K562 (cell line): ENCODE data around the gene BRPF1. TPM values are rescaled to one million over a fixed set of nuclear protein-coding genes. Genes with fewer than 3 reads are reported as not detected.
A peak's percentile ranks its signal among the peaks of the same experiment; 100 is the strongest.

ENCODE experiments used
- CREB1 ChIP-seq, 2 experiments: sonication (generic) in 1 of 2; formaldehyde crosslinking in 1 of 2; IDR thresholded peaks; 2 replicates each; pipeline versions ENCODE4 v1.6.1 to v1.8.0; 2012 to 2022; ENCODE audit warnings: inconsistent platforms in 1 of 2, mild to moderate bottlenecking in 1 of 2, missing genetic modification reagents in 1 of 2, moderate library complexity in 1 of 2
- FOSL1 ChIP-seq: fragments of 200-800 bp; sonication (Bioruptor generic); conservative IDR thresholded peaks from 2 replicates; pipeline ENCODE4 v1.6.1; 2016; ENCODE audit warnings: missing genetic modification characterization, missing compliant biosample characterization
- HMGXB4 ChIP-seq: sonication (generic); formaldehyde crosslinking; IDR thresholded peaks from 2 replicates; pipeline ENCODE4 v1.8.1; 2023; ENCODE audit warnings: mild to moderate bottlenecking, missing genetic modification reagents
- KAT2B ChIP-seq: IDR thresholded peaks from one replicate; pipeline ENCODE4 v1.6.1; 2012; ENCODE audit warnings: low read depth, mild to moderate bottlenecking, control low read depth, inconsistent platforms, low read length, moderate library complexity
- KAT7 ChIP-seq: sonication (generic); formaldehyde crosslinking; IDR thresholded peaks from 2 replicates; pipeline ENCODE4 v1.8.0; 2022; ENCODE audit warnings: missing genetic modification reagents, mild to moderate bottlenecking, borderline replicate concordance
- KDM4B ChIP-seq, 2 experiments: fragments of 450-650 bp in 1 of 2; sonication (generic) in 1 of 2; IDR thresholded peaks; 2 replicates each; pipeline ENCODE4 v1.6.1; 2016 to 2017; ENCODE audit warnings: borderline replicate concordance in 2 of 2, antibody characterized with exemption in 1 of 2, low read depth in 1 of 2, mild to moderate bottlenecking in 1 of 2
- MAFF ChIP-seq: IDR thresholded peaks from 2 replicates; pipeline ENCODE4 v1.6.1; 2012; ENCODE audit warnings: low read length, improper control_type of control experiment
- MCM5 ChIP-seq: fragments of 450-650 bp; IDR thresholded peaks from 2 replicates; pipeline ENCODE4 v1.6.1; 2016; ENCODE audit warnings: low read depth
- NR2C2 ChIP-seq, 2 experiments: fragments of 200-800 bp in 1 of 2; sonication (Bioruptor generic) in 1 of 2; sonication (generic) in 1 of 2; formaldehyde crosslinking in 1 of 2; IDR thresholded peaks; 2 replicates each; pipeline versions ENCODE4 v1.6.1 to v1.8.0; 2016 to 2022; ENCODE audit warnings: mild to moderate bottlenecking in 1 of 2, missing compliant biosample characterization in 1 of 2, missing genetic modification characterization in 1 of 2, missing genetic modification reagents in 1 of 2
- PKNOX1 ChIP-seq: fragments of 450-650 bp; IDR thresholded peaks from 2 replicates; pipeline ENCODE4 v1.6.1; 2016
- POLR3G ChIP-seq: IDR thresholded peaks from 2 replicates; pipeline ENCODE4 v1.6.1; 2011; ENCODE audit not compliant: insufficient read length, insufficient replicate concordance; ENCODE audit errors: extremely low read depth
- RBFOX2 ChIP-seq: fragments of 200-400 bp; formaldehyde crosslinking; IDR thresholded peaks from 2 replicates; pipeline ENCODE4 v1.6.1; 2017; ENCODE audit warnings: low read depth, mild to moderate bottlenecking, low read length, moderate library complexity
- RBM22 ChIP-seq: fragments of 200-400 bp; formaldehyde crosslinking; IDR thresholded peaks from 2 replicates; pipeline ENCODE4 v1.6.1; 2018; ENCODE audit warnings: low read length, low read depth; ENCODE audit not compliant: poor library complexity, severe bottlenecking
- THRB ChIP-seq: fragments of 450-650 bp; formaldehyde crosslinking; conservative IDR thresholded peaks from 2 replicates; pipeline ENCODE4 v1.4.0; 2022; ENCODE audit warnings: mild to moderate bottlenecking, missing genetic modification characterization
- ZNF695 ChIP-seq: fragments of 450-650 bp; formaldehyde crosslinking; IDR thresholded peaks from 2 replicates; pipeline ENCODE4 v1.4.0; 2020; ENCODE audit warnings: mild to moderate bottlenecking, moderate library complexity
- polyA plus RNA-seq, 8 experiments: library from polyadenylated mRNA; depleted of rRNA in 4 of 8; stranded (reverse) in 5 of 8; unstranded in 3 of 8; fragments of >200 nt; fragmentation: Nextera tagmentation in 2 of 8; fragmentation: Illumina TruSeq in 1 of 8; extraction: Ambion mirVana in 2 of 8; extraction: Trizol in 1 of 8; gene quantifications; 2 replicates each; pipeline versions ENCODE4 v1.2.1 to v1.2.3, GENCODE V29; 2011 to 2014; ENCODE audit warnings: inconsistent platforms in 1 of 8, missing spikeins in 1 of 8
- total RNA-seq, 7 experiments: library from RNA; depleted of rRNA in 6 of 7; stranded (reverse); fragments of >200 nt in 6 of 7; fragmentation: Illumina TruSeq in 2 of 7; extraction: Trizol in 2 of 7; gene quantifications; 2 replicates each; pipeline versions ENCODE4 v1.2.1 to v1.2.3, GENCODE V29; 2011 to 2021; ENCODE audit warnings: low replicate concordance in 1 of 7
- TF ChIP-seq, protein P1 (sequence below): sonication (generic); formaldehyde crosslinking; IDR thresholded peaks from 2 replicates; pipeline ENCODE4 v1.8.0; 2022; ENCODE audit warnings: mild to moderate bottlenecking, missing genetic modification reagents, borderline replicate concordance
- TF ChIP-seq, protein P2 (sequence below), 2 experiments: IDR thresholded peaks; 2 replicates each; pipeline ENCODE4 v1.6.1; 2012; ENCODE audit warnings: improper control_type of control experiment in 2 of 2, low read depth in 2 of 2, low read length in 2 of 2, borderline replicate concordance in 1 of 2

Gene BRPF1
- total and polyA plus RNA-seq, 9 of the 15 experiments (the other 6 are each of a cell fraction or from before 2014, with no cell fraction given): 1.1 to 40.2 (median 23.5) TPM

- TF ChIP-seq MCM5 (no peak), PKNOX1 (peak; percentile 91), KAT2B (no peak), KDM4B (IDR thresholded peaks at IDR 0.05; ENCODE audit: borderline replicate concordance in 2 of 2, low read depth in 1 of 2) (no peak), HMGXB4 (no peak), RBFOX2 (no peak), POLR3G (no peak), THRB (CRISPR knock-in tag) (no peak), NR2C2 (CRISPR knock-in tag; IDR thresholded peaks at IDR 0.05) (peak; percentile 51; the same call in 1 of the 2 replicates), NR2C2 (tag; IDR thresholded peaks at IDR 0.05) (peak; percentile 49), KAT7 (CRISPR knock-in tag) (no peak), ZNF695 (no peak), MAFF (peak; percentile 9; the same call in 1 of the 2 replicates), RBM22 (no peak), CREB1 (IDR thresholded peaks at IDR 0.05) (peak; percentile 49; the same call in 1 of the 2 replicates), CREB1 (CRISPR knock-in tag; IDR thresholded peaks at IDR 0.05) (no peak), FOSL1 (tag) (peak; percentile 99)
- TF ChIP-seq, protein P1, sequence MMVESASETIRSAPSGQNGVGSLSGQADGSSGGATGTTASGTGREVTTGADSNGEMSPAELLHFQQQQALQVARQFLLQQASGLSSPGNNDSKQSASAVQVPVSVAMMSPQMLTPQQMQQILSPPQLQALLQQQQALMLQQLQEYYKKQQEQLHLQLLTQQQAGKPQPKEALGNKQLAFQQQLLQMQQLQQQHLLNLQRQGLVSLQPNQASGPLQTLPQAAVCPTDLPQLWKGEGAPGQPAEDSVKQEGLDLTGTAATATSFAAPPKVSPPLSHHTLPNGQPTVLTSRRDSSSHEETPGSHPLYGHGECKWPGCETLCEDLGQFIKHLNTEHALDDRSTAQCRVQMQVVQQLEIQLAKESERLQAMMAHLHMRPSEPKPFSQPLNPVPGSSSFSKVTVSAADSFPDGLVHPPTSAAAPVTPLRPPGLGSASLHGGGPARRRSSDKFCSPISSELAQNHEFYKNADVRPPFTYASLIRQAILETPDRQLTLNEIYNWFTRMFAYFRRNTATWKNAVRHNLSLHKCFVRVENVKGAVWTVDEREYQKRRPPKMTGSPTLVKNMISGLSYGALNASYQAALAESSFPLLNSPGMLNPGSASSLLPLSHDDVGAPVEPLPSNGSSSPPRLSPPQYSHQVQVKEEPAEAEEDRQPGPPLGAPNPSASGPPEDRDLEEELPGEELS (CRISPR knock-in tag): no peak
- TF ChIP-seq, protein P2, sequence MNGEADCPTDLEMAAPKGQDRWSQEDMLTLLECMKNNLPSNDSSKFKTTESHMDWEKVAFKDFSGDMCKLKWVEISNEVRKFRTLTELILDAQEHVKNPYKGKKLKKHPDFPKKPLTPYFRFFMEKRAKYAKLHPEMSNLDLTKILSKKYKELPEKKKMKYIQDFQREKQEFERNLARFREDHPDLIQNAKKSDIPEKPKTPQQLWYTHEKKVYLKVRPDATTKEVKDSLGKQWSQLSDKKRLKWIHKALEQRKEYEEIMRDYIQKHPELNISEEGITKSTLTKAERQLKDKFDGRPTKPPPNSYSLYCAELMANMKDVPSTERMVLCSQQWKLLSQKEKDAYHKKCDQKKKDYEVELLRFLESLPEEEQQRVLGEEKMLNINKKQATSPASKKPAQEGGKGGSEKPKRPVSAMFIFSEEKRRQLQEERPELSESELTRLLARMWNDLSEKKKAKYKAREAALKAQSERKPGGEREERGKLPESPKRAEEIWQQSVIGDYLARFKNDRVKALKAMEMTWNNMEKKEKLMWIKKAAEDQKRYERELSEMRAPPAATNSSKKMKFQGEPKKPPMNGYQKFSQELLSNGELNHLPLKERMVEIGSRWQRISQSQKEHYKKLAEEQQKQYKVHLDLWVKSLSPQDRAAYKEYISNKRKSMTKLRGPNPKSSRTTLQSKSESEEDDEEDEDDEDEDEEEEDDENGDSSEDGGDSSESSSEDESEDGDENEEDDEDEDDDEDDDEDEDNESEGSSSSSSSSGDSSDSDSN (IDR thresholded peaks at IDR 0.05; ENCODE audit: borderline replicate concordance in 1 of 2, low read depth in 2 of 2, low read length in 2 of 2): no peak
Measured at GRCh38 chr3:9715764-9716437, 15.6 kb upstream of the BRPF1 start (continued).
